Lung (tissue), 12 donors: Measurements from ENCODE around the gene HPCAL4. TPM values are rescaled to one million over a fixed set of nuclear protein-coding genes. Genes with fewer than 3 reads are reported as not detected.
A peak's percentile ranks its signal among the peaks of the same experiment; 100 is the strongest.

ENCODE experiments used
- ATAC-seq: fragments of 200-7000 bp; cut with Tn5 transposase; one replicate; pipeline ENCODE4 v1.9.1; 2020; ENCODE audit warnings: moderate number of reproducible peaks; ENCODE audit not compliant: insufficient read depth, low FRiP score
- DNase-seq, 3 donors: peaks; one replicate each; pipeline ENCODE4 v3.0.0-alpha.2; 2013 to 2017
- H3K27ac ChIP-seq, 2 donors: one replicate each; pipeline ENCODE4 v1.5.1; 2013; ENCODE audit warnings: mild to moderate bottlenecking in 2 of 2, moderate library complexity in 2 of 2, control low read depth in 1 of 2, inconsistent platforms in 1 of 2, low read depth in 1 of 2, low read length in 1 of 2
- H3K27me3 ChIP-seq, 3 donors: one replicate each; pipeline ENCODE4 v1.5.1; 2013; ENCODE audit warnings: low read length in 2 of 3; ENCODE audit not compliant: control insufficient read depth in 3 of 3, insufficient read depth in 3 of 3
- H3K36me3 ChIP-seq, 4 donors: one replicate each; pipeline ENCODE4 v1.5.1; 2013; ENCODE audit warnings: low read length in 4 of 4, mild to moderate bottlenecking in 1 of 4, moderate library complexity in 1 of 4; ENCODE audit not compliant: control insufficient read depth in 4 of 4, insufficient read depth in 4 of 4
- H3K4me1 ChIP-seq, 5 donors: one replicate each; pipeline ENCODE4 v1.5.1; 2013; ENCODE audit warnings: low read length in 5 of 5, mild to moderate bottlenecking in 2 of 5, moderate library complexity in 1 of 5; ENCODE audit not compliant: control insufficient read depth in 5 of 5, insufficient read depth in 5 of 5
- H3K4me3 ChIP-seq: one replicate; pipeline ENCODE4 v1.5.1; 2013; ENCODE audit warnings: mild to moderate bottlenecking, control low read depth, moderate library complexity
- H3K9ac ChIP-seq, 2 donors: one replicate each; pipeline ENCODE4 v1.5.1; 2013; ENCODE audit warnings: low read length in 2 of 2, control low read depth in 1 of 2; ENCODE audit not compliant: insufficient read depth in 1 of 2
- H3K9me3 ChIP-seq, 4 donors: one replicate each; pipeline ENCODE4 v1.5.1; 2013; ENCODE audit warnings: low read length in 3 of 4, mild to moderate bottlenecking in 1 of 4, moderate library complexity in 1 of 4; ENCODE audit not compliant: control insufficient read depth in 4 of 4, insufficient read depth in 3 of 4
- WGBS, 2 donors: extraction: QIAGEN DNeasy Blood & Tissue Kit; methylation state at CpG; one replicate each; pipeline ENCODE4 v1.1.7; 2013; 5-methylcytosine and 5-hydroxymethylcytosine counted together
- polyA plus RNA-seq, 2 donors: library from polyadenylated mRNA; stranded (reverse); fragments of 200-250 nt; gene quantifications; one replicate each; pipeline ENCODE4 v1.2.1, GENCODE V29; 2013
- total RNA-seq, 2 donors: library from RNA; depleted of rRNA in 1 of 2; stranded (reverse); fragments of >200 nt in 1 of 2; gene quantifications; one replicate each; pipeline ENCODE4 v1.2.1, GENCODE V29; 2014 to 2021
- TF ChIP-seq, protein P1 (sequence below): IDR thresholded peaks from 2 replicates; pipeline ENCODE4 v1.5.1; 2012; ENCODE audit warnings: mild to moderate bottlenecking; ENCODE audit errors: control extremely low read depth, extremely low read depth
- donor health status: control.
- donor health status: control.
- donor health status: Bipolar disorder and iron deficiency.
- donor health status: healthy.
- donor health status: DM: yes; HTN: yes; CAD: no.

HPCAL4 gene
- total and polyA plus RNA-seq, 4 donors, result 0.08 to 0.43 (median 0.17) TPM

DNA sequence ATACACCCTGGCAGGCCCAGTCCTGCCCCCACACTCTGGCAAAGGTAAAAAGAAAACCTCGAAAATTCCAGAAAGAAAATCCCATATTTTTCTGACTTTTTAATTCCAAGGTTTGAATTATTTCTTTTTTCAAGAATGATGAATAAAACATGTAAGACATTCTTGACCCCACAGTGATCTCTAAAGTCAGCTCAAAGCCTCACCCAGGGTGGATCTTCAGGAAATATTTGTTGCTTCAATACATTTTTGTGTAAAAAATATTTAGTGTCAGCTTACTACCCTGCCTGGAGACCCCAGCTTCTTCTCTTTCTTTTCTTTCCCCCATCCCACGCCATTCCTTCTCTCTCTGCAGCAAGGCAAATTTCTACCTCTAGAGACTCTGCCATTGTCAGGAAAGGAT is 12.3 kb downstream of the HPCAL4 start:
- Histone ChIP-seq H3K36me3 (no peaks in the 10 kb centered on the region), H3K9ac (no peak overlapping the region), H3K4me3 (no peak overlapping the region), H3K9me3 (no peaks in the 10 kb centered on the region), H3K4me1 (peaks cover 0 to 5% (median 0%) of the 10 kb centered on the region in 5 donors), H3K27ac (no peak overlapping the region), H3K27me3 (peaks cover 0 to 39% (median 34%) of the 10 kb centered on the region in 3 donors)
- TF ChIP-seq, protein P1, sequence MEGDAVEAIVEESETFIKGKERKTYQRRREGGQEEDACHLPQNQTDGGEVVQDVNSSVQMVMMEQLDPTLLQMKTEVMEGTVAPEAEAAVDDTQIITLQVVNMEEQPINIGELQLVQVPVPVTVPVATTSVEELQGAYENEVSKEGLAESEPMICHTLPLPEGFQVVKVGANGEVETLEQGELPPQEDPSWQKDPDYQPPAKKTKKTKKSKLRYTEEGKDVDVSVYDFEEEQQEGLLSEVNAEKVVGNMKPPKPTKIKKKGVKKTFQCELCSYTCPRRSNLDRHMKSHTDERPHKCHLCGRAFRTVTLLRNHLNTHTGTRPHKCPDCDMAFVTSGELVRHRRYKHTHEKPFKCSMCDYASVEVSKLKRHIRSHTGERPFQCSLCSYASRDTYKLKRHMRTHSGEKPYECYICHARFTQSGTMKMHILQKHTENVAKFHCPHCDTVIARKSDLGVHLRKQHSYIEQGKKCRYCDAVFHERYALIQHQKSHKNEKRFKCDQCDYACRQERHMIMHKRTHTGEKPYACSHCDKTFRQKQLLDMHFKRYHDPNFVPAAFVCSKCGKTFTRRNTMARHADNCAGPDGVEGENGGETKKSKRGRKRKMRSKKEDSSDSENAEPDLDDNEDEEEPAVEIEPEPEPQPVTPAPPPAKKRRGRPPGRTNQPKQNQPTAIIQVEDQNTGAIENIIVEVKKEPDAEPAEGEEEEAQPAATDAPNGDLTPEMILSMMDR, result no peak
- WGBS, 2 donors, result 78 to 84% methylated on average over 2 of the region's 2 CpGs
- ATAC-seq, result no peak
- DNase-seq, result no peak

DNA sequence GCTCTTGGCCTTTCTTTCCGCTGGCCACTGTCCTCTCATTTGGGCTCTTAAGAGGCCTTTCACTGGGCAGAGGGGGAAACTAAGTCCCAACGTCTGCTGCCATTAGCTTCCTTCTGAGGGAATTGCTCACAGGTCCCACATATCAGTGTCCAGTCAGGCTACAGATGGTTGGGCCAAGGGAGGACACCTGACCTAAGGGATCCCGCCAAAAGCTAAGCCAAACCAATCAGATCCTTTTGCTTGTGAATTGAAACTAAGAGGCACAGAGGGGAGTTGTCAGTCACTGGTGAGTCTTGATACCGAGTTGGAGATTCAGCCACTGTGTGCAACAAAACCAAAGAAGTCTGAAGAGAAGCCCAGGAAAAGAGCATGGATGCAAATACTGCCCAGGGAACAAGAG is 13.6 kb downstream of the HPCAL4 start:
- Histone ChIP-seq H3K4me1 (peaks cover 0 to 2% (median 0%) of the 10 kb centered on the region in 5 donors), H3K27me3 (peaks cover 0 to 35% (median 30%) of the 10 kb centered on the region in 3 donors), H3K9ac (no peak overlapping the region), H3K36me3 (no peaks in the 10 kb centered on the region), H3K4me3 (no peak overlapping the region), H3K27ac (no peak overlapping the region), H3K9me3 (no peaks in the 10 kb centered on the region)
- DNase-seq (no peak), ATAC-seq (no peak)
- 89% methylated on average over 4 of the region's 4 CpGs for WGBS, 2 donors
- TF ChIP-seq, protein P1, result no peak

DNA sequence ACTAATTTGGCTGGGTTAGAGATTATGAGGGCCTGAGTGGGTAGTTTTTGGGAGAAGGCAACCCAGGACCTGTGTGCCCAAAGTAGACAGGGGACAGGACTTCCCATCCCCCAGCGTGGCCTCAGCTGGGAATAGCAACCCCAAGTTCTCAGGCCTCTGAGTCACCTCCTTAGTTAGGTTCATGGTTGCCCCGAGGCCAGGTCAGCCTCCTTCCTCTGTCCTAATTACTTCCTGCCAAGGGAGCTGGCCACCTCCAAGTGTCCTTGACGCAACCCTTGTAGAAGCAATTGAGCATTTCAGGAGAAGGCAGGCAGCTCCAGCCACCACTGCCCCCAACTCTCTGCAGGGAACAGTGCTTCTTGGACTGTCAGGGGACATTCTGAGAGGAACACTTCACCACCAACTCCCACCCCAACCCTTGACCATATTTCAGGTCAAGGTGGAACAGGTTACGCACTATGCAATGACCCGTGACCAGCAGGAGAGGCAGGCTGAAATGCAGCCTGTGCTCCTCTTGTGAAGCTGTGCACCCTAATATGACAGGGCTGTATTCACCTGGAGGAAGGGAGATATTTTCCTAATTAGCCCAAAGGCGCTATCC is 14.2 kb downstream of the HPCAL4 start:
- Histone ChIP-seq H3K4me3 (no peak overlapping the region), H3K36me3 (no peaks in the 10 kb centered on the region), H3K4me1 (peaks cover 0 to 6% (median 0%) of the 10 kb centered on the region in 5 donors), H3K27ac (no peak overlapping the region), H3K27me3 (peaks cover 0 to 34% (median 29%) of the 10 kb centered on the region in 3 donors), H3K9ac (no peak overlapping the region), H3K9me3 (no peaks in the 10 kb centered on the region)
- DNase-seq, result no peak
- WGBS, 2 donors, result 67 to 70% methylated on average over 6 of the region's 6 CpGs
- TF ChIP-seq, protein P1, result no peak
- peak; percentile 19 for ATAC-seq

DNA sequence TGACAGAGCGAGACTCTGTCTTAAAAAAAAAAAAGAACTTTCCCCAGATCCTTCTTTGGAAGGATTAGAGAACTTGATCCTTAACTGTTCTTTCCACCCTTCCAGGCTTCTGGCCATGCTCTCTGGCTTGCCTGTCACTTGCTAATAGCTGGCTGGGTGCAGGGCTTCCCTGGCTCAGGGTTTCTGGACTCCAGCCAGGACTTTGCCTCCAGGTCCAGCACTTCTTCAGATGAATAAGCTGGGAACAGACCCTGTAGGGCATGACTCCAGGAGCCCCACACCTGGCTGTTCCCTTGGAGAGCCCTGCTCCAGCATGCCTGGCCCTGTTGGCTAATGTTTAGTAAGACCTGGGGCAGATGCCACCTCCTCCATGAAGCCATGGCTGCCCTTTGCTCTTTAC is 16.0 kb downstream of the HPCAL4 start:
- WGBS, 2 donors, result 94 to 100% methylated on average over 1 of the region's 1 CpG
- Histone ChIP-seq H3K9ac (no peak overlapping the region), H3K27ac (no peak overlapping the region), H3K4me3 (no peak overlapping the region), H3K36me3 (no peaks in the 10 kb centered on the region), H3K9me3 (no peaks in the 10 kb centered on the region), H3K27me3 (peaks cover 0 to 33% (median 25%) of the 10 kb centered on the region in 3 donors), H3K4me1 (peaks cover 0 to 12% (median 5%) of the 10 kb centered on the region in 5 donors)
- no peak for DNase-seq
- TF ChIP-seq, protein P1, result no peak
- no peak for ATAC-seq
